OCI-LY1 (cell line): ENCODE measurements around the gene G6PC3.

Source experiments
- CTCF ChIP-seq: fragments of 200-600 bp; sonication (generic), shearing (Covaris generic); IDR thresholded peaks from 2 replicates; pipeline ENCODE4 v1.5.1; 2017; ENCODE audit warnings: mild to moderate bottlenecking, antibody characterized with exemption, low read length, moderate library complexity, mixed read lengths
- EZH2 ChIP-seq: fragments of 200-600 bp; sonication (generic), shearing (Covaris generic); IDR thresholded peaks from 2 replicates; pipeline ENCODE4 v1.8.0; 2017; ENCODE audit warnings: borderline replicate concordance, mixed run types, mild to moderate bottlenecking, antibody characterized with exemption, low read length, moderate library complexity, mixed read lengths

DNA sequence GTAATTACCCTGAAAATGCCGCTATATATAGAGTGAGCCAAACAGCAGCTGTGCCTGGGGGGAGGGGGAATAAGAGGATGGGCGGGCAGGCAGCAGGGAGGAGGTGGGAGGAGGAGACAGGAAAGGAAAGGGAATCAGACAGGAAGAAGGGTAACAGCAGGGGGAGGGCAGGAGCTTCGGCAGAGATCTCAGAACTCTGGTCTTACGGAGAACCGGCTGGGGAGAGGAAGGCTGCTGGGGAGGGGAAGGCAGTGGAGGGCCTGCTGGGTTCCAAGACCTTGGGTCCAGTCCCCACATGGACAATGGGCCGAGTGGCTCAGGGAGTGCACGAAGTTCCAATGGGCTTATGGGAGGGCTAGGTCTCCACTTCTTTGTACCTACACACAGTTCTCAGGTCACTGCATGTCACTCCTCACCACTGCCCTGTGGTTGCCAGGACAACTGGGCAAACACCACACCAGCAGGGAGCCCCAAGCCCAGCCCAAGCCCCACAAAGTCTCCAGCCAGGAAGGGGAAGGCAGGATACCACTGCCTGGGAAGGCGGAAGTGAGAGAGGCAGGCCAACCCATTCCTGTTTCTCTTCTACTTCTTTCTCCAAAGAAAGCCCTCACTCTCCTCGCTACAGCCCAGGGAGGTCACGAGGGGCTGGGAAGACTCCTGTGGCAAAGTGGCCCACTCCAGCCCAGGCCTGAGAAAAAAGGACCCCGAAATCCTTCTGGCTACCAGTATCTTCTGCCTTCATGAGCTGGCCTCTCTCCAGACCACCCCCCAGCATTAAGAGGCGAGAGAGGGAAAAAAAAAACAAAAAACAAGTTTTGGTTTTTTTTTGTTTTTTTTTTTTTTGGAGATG lies 25.3 kb downstream of the G6PC3 start:
- no peak for TF ChIP-seq CTCF
- no peak for TF ChIP-seq EZH2
